Cardiac muscle cell (in vitro differentiated cells and primary cell): ENCODE results near the gene DUS1L. TPM values are rescaled to one million over a fixed set of nuclear protein-coding genes. Genes with fewer than 3 reads are reported as not detected.
A peak's percentile ranks its signal among the peaks of the same experiment; 100 is the strongest.

Experiments used
- DNase-seq, 2 donors: peaks; one replicate each; pipeline versions ENCODE4 v3.0.0 to v3.0.0-alpha.2; 2010 to 2017; ENCODE audit warnings: low read depth in 1 of 2, low spot score in 1 of 2
- H3K27ac ChIP-seq: fragments of 200-600 bp; sonication (generic); 2 replicates; pipeline ENCODE4 v1.5.1; 2016
- H3K27me3 ChIP-seq: fragments of 200-600 bp; sonication (generic); 2 replicates; pipeline ENCODE4 v1.6.0; 2016; ENCODE audit warnings: control low read depth
- H3K36me3 ChIP-seq: fragments of 200-600 bp; sonication (generic); 2 replicates; pipeline ENCODE4 v1.5.1; 2016; ENCODE audit warnings: control low read depth
- H3K4me1 ChIP-seq: fragments of 200-600 bp; sonication (generic); 2 replicates; pipeline ENCODE4 v1.8.1; 2017; ENCODE audit warnings: low read depth, mild to moderate bottlenecking, mixed run types
- H3K4me3 ChIP-seq: fragments of 200-600 bp; sonication (generic); 2 replicates; pipeline ENCODE4 v1.5.1; 2016; ENCODE audit warnings: mild to moderate bottlenecking
- H3K9me3 ChIP-seq: fragments of 200-600 bp; sonication (generic); 2 replicates; pipeline ENCODE4 v1.5.1; 2017; ENCODE audit warnings: low read depth, mild to moderate bottlenecking, control low read depth
- CTCF ChIP-seq: IDR thresholded peaks from 2 replicates; pipeline ENCODE4 v1.5.1; 2012; ENCODE audit warnings: low read depth, mild to moderate bottlenecking, low read length
- polyA plus RNA-seq: library from polyadenylated mRNA; unstranded; fragments of >200 nt; fragmentation: Nextera tagmentation; extraction: Ambion mirVana; gene quantifications from 2 replicates; pipeline ENCODE4 v1.2.1, GENCODE V29; 2016
- total RNA-seq: library from RNA; depleted of rRNA; stranded (reverse); fragments of >200 nt; gene quantifications from 2 replicates; pipeline ENCODE4 v1.2.3, GENCODE V29; 2016

DUS1L gene
- total and polyA plus RNA-seq, 2 experiments from 2014 or later, result 183 to 184 TPM

GRCh38 chr17:82104797-82105416, 39.3 kb upstream of the DUS1L start:
- Histone ChIP-seq H3K27me3 (no peaks in the 10 kb centered on the region), H3K27ac (peak overlapping the region; percentile 88), H3K36me3 (no peaks in the 10 kb centered on the region), H3K4me3 (no peak overlapping the region), H3K9me3 (no peaks in the 10 kb centered on the region), H3K4me1 (peaks cover 31% of the 10 kb centered on the region)
- TF ChIP-seq CTCF, result no peak
- DNase-seq, result no peak

- H3K4me3 ChIP-seq, result no peak overlapping the region
- H3K36me3 ChIP-seq, result no peaks in the 10 kb centered on the region
- H3K4me1 ChIP-seq, result peaks cover 31% of the 10 kb centered on the region
- peak overlapping the region; percentile 88 for H3K27ac ChIP-seq
- no peak for TF ChIP-seq CTCF
- H3K9me3 ChIP-seq, result no peaks in the 10 kb centered on the region
- peak; percentile 38 to 53 for DNase-seq
- H3K27me3 ChIP-seq, result no peaks in the 10 kb centered on the region
Measured at GRCh38 chr17:82103553-82104451, 38.2 kb upstream of the DUS1L start.

GRCh38 chr17:82101767-82102679, 36.4 kb upstream of the DUS1L start:
- no peak for TF ChIP-seq CTCF
- Histone ChIP-seq H3K27me3 (no peaks in the 10 kb centered on the region), H3K4me1 (peaks cover 31% of the 10 kb centered on the region), H3K36me3 (no peaks in the 10 kb centered on the region), H3K9me3 (no peaks in the 10 kb centered on the region), H3K4me3 (no peak overlapping the region), H3K27ac (no peak overlapping the region)
- no peak for DNase-seq

GRCh38 chr17:82101301-82101715, 35.7 kb upstream of the DUS1L start:
- no peaks in the 10 kb centered on the region for H3K36me3 ChIP-seq
- H3K27ac ChIP-seq, result peak overlapping the region; percentile 17
- no peak overlapping the region for H3K4me3 ChIP-seq
- no peaks in the 10 kb centered on the region for H3K27me3 ChIP-seq
- H3K9me3 ChIP-seq, result no peaks in the 10 kb centered on the region
- TF ChIP-seq CTCF, result no peak
- no peak for DNase-seq
- H3K4me1 ChIP-seq, result peaks cover 27% of the 10 kb centered on the region

GRCh38 chr17:82100502-82101298, 35.1 kb upstream of the DUS1L start:
- H3K4me3 ChIP-seq, result no peak overlapping the region
- H3K27me3 ChIP-seq, result no peaks in the 10 kb centered on the region
- H3K27ac ChIP-seq, result peak overlapping the region; percentile 17
- no peak for DNase-seq
- H3K36me3 ChIP-seq, result no peaks in the 10 kb centered on the region
- no peak for TF ChIP-seq CTCF
- no peaks in the 10 kb centered on the region for H3K9me3 ChIP-seq
- H3K4me1 ChIP-seq, result peaks cover 25% of the 10 kb centered on the region
